ENCODE measurements around the gene LSS. TPM values are rescaled to one million over a fixed set of nuclear protein-coding genes. Genes with fewer than 3 reads are reported as not detected.
"Not testable (repeated sequence)": the region's sequence is repeated elsewhere in the genome, so short reads cannot be mapped to it uniquely, and the experiment has no call there.

The LSS gene
- total and polyA plus RNA-seq, 8 donors, result 16.1 to 34.1 (median 25.2) TPM

GRCh38 chr21:46178961-46179360 is 49.6 kb downstream of the LSS start:
- DNase-seq (no peak), FAIRE-seq (no peak), ATAC-seq (no peak)
- 82 to 93% methylated on average over 4 of the region's 4 CpGs for whole genome bisulfite sequencing, 2 donors
- Histone ChIP-seq H3K36me3 (no peaks in the 10 kb centered on the region), H3K4me3 (no peak overlapping the region), H3K27me3 (no peaks in the 10 kb centered on the region), H3K4me1 (no peaks in the 10 kb centered on the region), H3K9me3 (no peaks in the 10 kb centered on the region), H3K27ac (no peak overlapping the region)
- no peak for TF ChIP-seq CTCF (IDR thresholded peaks at IDR 0.05)
- intact Hi-C loops (cut with DNase I), result no loop called here

GRCh38 chr21:46176443-46177129 is 52.0 kb downstream of the LSS start:
- H3K27me3 ChIP-seq; H3K27ac ChIP-seq; H3K4me1 ChIP-seq; H3K4me3 ChIP-seq; FAIRE-seq; H3K9me3 ChIP-seq; ATAC-seq; H3K36me3 ChIP-seq; DNase-seq; intact Hi-C loops (cut with DNase I): not testable (repeated sequence)
- 85 to 97% methylated on average over 3 of the region's 3 CpGs for WGBS, 2 donors

GRCh38 chr21:46173573-46173972 is 55.0 kb downstream of the LSS start:
- Histone ChIP-seq H3K4me3 (no peak overlapping the region), H3K9me3 (no peaks in the 10 kb centered on the region), H3K4me1 (no peaks in the 10 kb centered on the region), H3K36me3 (no peaks in the 10 kb centered on the region), H3K27me3 (no peaks in the 10 kb centered on the region), H3K27ac (no peak overlapping the region)
- TF ChIP-seq CTCF (IDR thresholded peaks at IDR 0.05), result no peak
- FAIRE-seq, result no peak
- 98 to 100% methylated on average over 1 of the region's 1 CpG for WGBS, 2 donors
- ATAC-seq, result no peak
- DNase-seq, result peak in 1 of 6 donors; percentile 10
- intact Hi-C loops (cut with DNase I), result no loop called here

GRCh38 chr21:46172863-46173528 is 55.6 kb downstream of the LSS start:
- H3K36me3 ChIP-seq, result no peaks in the 10 kb centered on the region
- 84 to 96% methylated on average over 6 of the region's 6 CpGs for WGBS, 2 donors
- no peaks in the 10 kb centered on the region for H3K4me1 ChIP-seq
- H3K27ac ChIP-seq, result no peak overlapping the region
- no peaks in the 10 kb centered on the region for H3K27me3 ChIP-seq
- intact Hi-C loops (cut with DNase I), result no loop called here
- no peak overlapping the region for H3K4me3 ChIP-seq
- H3K9me3 ChIP-seq, result no peaks in the 10 kb centered on the region
- no peak for DNase-seq
- no peak for TF ChIP-seq CTCF (IDR thresholded peaks at IDR 0.05)
- ATAC-seq, result no peak
- no peak for FAIRE-seq

- Histone ChIP-seq H3K36me3 (no peaks in the 10 kb centered on the region), H3K4me1 (no peaks in the 10 kb centered on the region), H3K4me3 (no peak overlapping the region), H3K27ac (no peak overlapping the region), H3K9me3 (no peaks in the 10 kb centered on the region), H3K27me3 (no peaks in the 10 kb centered on the region)
- intact Hi-C loops (cut with DNase I), result no loop called here
- DNase-seq, result no peak
- no peak for FAIRE-seq
- WGBS, 2 donors, result 76 to 85% methylated on average over 19 to 21 of the region's 21 CpGs
- no peak for ATAC-seq
- no peak for TF ChIP-seq CTCF (IDR thresholded peaks at IDR 0.05)
These were observed 56.3 kb downstream of the LSS start for GRCh38 chr21:46171996-46172862.

Data from pancreas (tissue), 10 donors.